NCI-H2196 treated with DMSO at 0.1 percent for 48 hours (cell line): ENCODE results near the gene ODAD4.

Experiments used
- DNase-seq: peaks from one replicate; lab custom pipeline; 2025; ENCODE audit not compliant: unreplicated experiment; lab: John Stamatoyannopoulos, UW

Gene ODAD4, protein sequence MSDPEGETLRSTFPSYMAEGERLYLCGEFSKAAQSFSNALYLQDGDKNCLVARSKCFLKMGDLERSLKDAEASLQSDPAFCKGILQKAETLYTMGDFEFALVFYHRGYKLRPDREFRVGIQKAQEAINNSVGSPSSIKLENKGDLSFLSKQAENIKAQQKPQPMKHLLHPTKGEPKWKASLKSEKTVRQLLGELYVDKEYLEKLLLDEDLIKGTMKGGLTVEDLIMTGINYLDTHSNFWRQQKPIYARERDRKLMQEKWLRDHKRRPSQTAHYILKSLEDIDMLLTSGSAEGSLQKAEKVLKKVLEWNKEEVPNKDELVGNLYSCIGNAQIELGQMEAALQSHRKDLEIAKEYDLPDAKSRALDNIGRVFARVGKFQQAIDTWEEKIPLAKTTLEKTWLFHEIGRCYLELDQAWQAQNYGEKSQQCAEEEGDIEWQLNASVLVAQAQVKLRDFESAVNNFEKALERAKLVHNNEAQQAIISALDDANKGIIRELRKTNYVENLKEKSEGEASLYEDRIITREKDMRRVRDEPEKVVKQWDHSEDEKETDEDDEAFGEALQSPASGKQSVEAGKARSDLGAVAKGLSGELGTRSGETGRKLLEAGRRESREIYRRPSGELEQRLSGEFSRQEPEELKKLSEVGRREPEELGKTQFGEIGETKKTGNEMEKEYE

DNA sequence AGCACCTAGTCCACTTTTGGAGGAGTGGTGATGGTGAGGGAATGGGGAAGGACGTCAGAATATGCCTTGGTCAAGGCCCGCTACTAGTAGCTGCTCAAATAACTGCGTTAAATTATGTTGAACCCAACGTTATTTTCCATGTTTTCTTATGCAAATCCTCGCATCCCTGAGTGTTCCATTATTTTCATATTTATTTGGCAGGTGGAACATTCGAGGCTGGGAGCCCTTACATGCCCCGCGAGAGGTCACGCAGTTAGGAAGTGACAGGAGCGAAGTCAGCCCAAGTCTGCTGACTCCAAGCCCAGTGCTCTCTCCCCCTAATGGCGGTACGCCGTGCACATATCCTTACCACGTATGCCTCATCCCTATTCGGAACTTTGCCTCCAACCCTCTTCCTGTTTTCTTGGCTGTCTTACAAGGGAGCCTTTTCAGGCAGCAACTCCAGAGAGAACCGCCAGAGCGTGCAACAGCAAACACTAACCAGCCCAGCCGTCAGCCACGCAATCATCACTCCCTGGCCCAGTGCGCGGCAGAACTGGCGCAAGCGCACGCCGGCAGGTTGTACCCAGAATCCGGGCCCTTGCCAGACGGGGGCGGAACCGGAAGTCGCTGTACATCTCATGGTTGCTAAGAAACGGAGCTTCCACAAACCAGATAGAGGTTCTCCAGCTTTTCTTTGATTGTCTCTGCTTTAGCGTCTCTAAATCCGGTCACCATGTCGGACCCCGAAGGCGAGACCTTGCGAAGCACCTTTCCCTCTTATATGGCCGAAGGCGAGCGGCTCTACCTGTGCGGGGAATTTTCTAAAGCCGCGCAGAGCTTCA lies at the start of gene ODAD4:
Gene ODAD4 (plus strand): TSS at position 609 of the 824 bp plus-strand sequence. CDS start 107 bp downstream, at position 716.
- peak; percentile 71 for DNase-seq

DNA sequence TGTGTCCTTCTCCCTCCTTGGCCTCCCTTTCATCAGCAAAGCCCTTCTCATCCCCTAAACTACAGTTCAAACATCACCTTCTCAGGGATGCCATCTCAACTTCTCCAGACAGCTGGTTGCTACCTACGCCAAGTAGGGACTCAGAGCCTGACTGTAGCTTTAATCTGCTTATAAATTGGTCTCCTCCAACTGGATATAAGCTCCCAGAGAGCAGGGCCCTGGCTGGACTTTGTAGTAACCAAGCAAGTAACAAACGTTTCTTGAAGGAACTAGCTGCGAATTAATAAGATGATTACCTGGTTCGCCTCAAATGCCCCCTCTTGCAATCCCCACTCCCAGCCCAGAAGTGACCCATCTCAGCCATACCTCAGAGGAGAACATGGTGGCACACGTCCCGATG lies 47.7 kb upstream of the ODAD4 start:
- DNase-seq: no peak

- no peak for DNase-seq
Observed at GRCh38 chr17:41885733-41886132, 44.7 kb upstream of the ODAD4 start.

GRCh38 chr17:41888332-41888965 lies 42.0 kb upstream of the ODAD4 start:
- DNase-seq: no peak

DNA sequence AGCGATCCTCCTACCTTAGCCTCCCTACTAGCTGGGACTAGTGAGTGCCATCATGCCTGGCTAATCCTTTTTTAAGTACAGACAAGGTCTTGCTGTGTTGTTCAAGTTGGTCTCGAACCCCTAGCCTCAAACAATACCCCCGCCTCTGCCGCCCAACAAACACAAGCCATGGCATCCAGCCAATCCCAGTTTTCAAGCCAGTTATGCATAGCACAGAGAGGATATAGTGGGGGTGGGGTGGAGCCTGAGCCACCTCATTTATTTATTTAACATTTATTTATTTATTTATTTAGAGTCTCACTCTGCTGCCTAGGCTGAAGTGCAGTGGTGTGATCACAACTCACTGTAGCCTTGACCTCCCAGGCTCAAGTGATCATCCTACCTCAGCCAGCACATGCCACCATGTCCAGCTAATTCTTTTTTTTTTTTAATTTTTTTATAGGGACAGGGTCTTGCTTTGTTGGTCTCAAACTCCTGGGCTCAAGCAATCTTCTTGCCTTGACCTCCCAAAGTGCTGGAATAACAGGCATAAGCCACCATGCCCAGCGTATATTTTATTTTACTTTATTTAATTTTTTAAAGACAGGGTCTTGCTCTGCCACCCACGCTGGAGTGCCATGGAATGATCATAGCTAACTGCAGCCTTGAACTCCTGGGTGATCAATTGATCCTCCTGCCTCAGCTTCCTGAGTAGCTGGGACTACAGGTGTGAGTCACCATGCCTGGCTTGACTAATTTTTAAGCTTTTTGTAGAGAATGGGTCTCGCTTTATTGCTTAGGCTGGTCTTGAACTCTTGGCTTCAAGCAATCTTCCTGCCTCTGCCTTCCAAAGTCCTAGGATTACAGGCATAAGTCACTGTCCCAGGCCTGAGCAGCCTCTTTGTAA lies 39.0 kb upstream of the ODAD4 start:
- DNase-seq: no peak

DNA sequence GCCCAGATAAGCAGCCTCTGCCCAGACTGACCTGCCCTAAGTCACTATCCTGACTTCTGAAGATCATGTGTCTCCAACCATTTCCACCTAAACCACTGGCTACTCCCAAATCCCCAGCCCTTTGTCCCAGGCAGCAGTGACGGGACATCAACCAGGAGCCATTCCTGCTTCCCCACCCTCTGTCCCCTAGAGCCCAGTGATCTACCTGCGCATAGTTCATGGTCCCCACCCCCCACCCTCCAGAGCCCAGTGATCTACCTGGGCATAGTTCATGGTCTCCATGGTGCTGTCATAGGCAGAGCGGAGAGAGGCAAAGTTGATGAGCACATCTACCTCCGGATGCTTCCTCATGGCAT lies 38.4 kb upstream of the ODAD4 start:
- no peak for DNase-seq

DNA sequence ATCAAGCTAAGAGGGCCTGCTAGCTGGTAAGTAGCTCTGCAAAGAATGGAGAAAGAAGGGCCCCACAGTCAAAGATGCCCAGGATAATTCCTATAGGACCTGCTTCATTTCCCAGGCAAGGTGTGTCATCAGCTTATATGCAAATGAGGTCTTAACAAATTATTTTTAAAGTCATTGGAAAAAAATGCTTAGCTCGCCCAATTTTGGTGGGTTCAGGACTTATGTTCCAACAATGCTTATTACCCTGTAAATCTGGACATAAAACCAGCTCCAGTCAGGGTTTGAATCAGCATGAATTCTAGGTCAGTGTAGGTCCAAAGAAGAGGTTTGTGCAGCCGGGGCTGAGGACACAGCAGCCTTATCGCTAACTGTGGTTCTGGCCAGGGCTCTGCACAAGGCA lies 37.0 kb upstream of the ODAD4 start:
- no peak for DNase-seq

- DNase-seq: peak; percentile 4
Observed at GRCh38 chr17:41894791-41895331, 35.6 kb upstream of the ODAD4 start.

GRCh38 chr17:41895617-41896016 lies 34.8 kb upstream of the ODAD4 start:
- DNase-seq: no peak

GRCh38 chr17:41896726-41897125 lies 33.7 kb upstream of the ODAD4 start:
- DNase-seq: no peak

GRCh38 chr17:41901646-41902045 lies 28.8 kb upstream of the ODAD4 start:
- no peak for DNase-seq

- DNase-seq: no peak
Observed at GRCh38 chr17:41904242-41904841, 26.1 kb upstream of the ODAD4 start.

DNA sequence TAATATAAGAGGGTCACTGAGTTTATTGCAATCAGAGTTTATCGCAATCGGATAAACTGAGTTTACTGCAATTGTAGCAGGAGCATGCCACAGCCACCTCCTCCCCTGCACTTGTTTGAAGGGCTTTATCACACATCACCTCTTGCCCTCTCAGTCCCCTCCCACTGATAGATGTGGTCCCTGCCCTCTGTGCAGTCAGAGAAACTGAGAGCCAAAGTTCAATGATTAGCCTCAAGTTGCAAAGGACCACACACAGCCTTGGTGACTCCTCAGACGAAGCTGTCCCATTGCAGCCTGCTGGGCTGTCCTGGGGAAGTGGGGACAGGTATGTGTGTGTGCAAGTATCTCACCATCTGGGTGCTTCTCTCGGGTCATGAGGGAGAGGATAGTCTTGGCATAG lies 25.2 kb upstream of the ODAD4 start:
- no peak for DNase-seq

GRCh38 chr17:41906465-41907184 lies 23.8 kb upstream of the ODAD4 start:
- DNase-seq: no peak

- DNase-seq: no peak
Observed at GRCh38 chr17:41907185-41907556, 23.2 kb upstream of the ODAD4 start.

DNA sequence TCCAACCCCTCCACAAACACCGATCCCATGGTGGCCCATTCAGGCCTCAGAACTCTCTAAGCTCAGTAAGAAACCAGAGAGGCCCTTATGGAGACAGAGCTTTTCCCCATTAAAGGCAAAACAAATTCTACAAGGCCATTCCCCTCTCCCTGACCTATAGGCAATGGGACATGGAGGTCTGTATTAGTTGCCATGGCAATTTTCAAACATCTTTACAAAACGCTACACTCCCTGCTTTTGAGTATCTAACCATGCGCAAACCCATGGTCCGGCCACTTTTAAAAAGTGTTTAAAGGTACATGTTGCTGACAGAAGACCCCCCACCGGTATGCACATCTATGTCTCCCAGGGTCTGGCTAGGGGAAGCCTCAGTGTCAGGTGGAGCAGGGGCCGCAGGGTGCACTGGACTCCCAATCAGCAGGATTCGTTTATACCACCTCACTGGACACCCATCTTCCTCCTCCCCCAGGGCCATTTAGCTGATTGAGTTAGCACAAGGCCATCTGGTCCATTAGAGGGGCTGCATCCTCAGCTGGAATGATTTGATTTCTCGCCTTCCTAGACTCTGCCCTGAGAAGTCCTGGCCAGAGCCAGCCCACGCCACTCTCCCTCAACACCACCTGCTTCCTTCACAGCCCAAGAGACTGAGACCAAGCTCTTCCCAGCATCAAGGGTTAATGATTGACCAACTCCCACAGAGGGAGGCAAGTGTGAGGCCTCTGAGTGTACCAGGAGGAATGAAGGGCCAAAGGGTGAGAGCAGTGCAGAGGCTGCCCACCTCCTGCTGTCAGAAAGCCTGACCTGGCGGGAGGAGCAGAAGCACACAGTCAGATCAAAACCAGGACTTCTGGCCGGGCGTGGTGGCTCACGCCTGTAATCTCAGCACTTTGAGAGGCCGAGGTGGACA lies 22.5 kb upstream of the ODAD4 start:
- DNase-seq: no peak

- no peak for DNase-seq
Observed at GRCh38 chr17:41909088-41909487, 21.3 kb upstream of the ODAD4 start.
